HepG2 (cell line): ENCODE data around the gene IL17F. TPM values are rescaled to one million over a fixed set of nuclear protein-coding genes. Genes with fewer than 3 reads are reported as not detected.
A peak's percentile ranks its signal among the peaks of the same experiment; 100 is the strongest.

Experiments
- DR1 ChIP-seq: sonication (generic); formaldehyde crosslinking; IDR thresholded peaks from 2 replicates; pipeline ENCODE4 v1.8.0; 2021; ENCODE audit warnings: mild to moderate bottlenecking, missing genetic modification reagents, inconsistent platforms
- FOSL2 ChIP-seq: sonication (generic); formaldehyde crosslinking; IDR thresholded peaks from 2 replicates; pipeline ENCODE4 v1.4.0; 2020; ENCODE audit warnings: missing genetic modification reagents
- FOXK1 ChIP-seq: sonication (generic); formaldehyde crosslinking; IDR thresholded peaks from 2 replicates; pipeline ENCODE4 v1.4.0; 2020; ENCODE audit warnings: low read depth, missing genetic modification reagents, borderline replicate concordance
- KAT8 ChIP-seq: IDR thresholded peaks from 2 replicates; pipeline ENCODE4 v1.6.1; 2016; ENCODE audit warnings: missing genetic modification reagents, missing compliant biosample characterization
- TBL1XR1 ChIP-seq: fragments of 150-350 bp; IDR thresholded peaks from 2 replicates; pipeline ENCODE4 v1.6.1; 2014; ENCODE audit warnings: borderline replicate concordance, low read length; ENCODE audit not compliant: partially characterized antibody
- ZBTB21 ChIP-seq: sonication (generic); formaldehyde crosslinking; IDR thresholded peaks from 2 replicates; pipeline ENCODE4 v1.4.0; 2020; ENCODE audit warnings: missing genetic modification reagents
- ZNF567 ChIP-seq: sonication (generic); formaldehyde crosslinking; IDR thresholded peaks from 2 replicates; pipeline ENCODE4 v1.8.1; 2023; ENCODE audit warnings: mild to moderate bottlenecking, missing genetic modification reagents, borderline replicate concordance
- ZNF615 ChIP-seq: sonication (generic); formaldehyde crosslinking; IDR thresholded peaks from 2 replicates; pipeline ENCODE4 v1.5.0; 2020; ENCODE audit warnings: mild to moderate bottlenecking, missing genetic modification reagents, borderline replicate concordance
- ZNF775 ChIP-seq: sonication (generic); formaldehyde crosslinking; IDR thresholded peaks from 2 replicates; pipeline ENCODE4 v1.4.0; 2020; ENCODE audit warnings: missing genetic modification reagents, mild to moderate bottlenecking, moderate library complexity, borderline replicate concordance
- polyA plus RNA-seq, 8 experiments: library from polyadenylated mRNA; depleted of rRNA in 3 of 8; stranded (reverse) in 7 of 8; unstranded in 1 of 8; fragments of >200 nt; fragmentation: Illumina TruSeq in 4 of 8; extraction: Trizol in 4 of 8; gene quantifications; 2 replicates each; pipeline versions ENCODE4 v1.2.1 to v1.2.3, GENCODE V29; 2011 to 2016; ENCODE audit warnings: low read depth in 4 of 8, missing spikeins in 1 of 8, mixed read lengths in 1 of 8; ENCODE audit not compliant: insufficient read depth in 1 of 8
- total RNA-seq, 5 experiments: library from RNA; depleted of rRNA; stranded (reverse); fragments of >200 nt; fragmentation: Illumina TruSeq; extraction: Trizol; gene quantifications; 2 replicates each; pipeline ENCODE4 v1.2.3, GENCODE V29; 2016; ENCODE audit warnings: low read depth in 1 of 5
- TF ChIP-seq, protein P1 (sequence below): sonication (generic); formaldehyde crosslinking; IDR thresholded peaks from 2 replicates; pipeline ENCODE4 v1.4.0; 2020; ENCODE audit warnings: mild to moderate bottlenecking, missing genetic modification reagents, borderline replicate concordance
- TF ChIP-seq, protein P2 (sequence below): sonication (generic); formaldehyde crosslinking; IDR thresholded peaks from 2 replicates; pipeline ENCODE4 v1.4.0; 2020; ENCODE audit warnings: missing genetic modification reagents
- TF ChIP-seq, protein P3 (sequence below): sonication (generic); formaldehyde crosslinking; IDR thresholded peaks from 2 replicates; pipeline ENCODE4 v1.4.0; 2020; ENCODE audit warnings: mild to moderate bottlenecking, missing genetic modification reagents
- TF ChIP-seq, protein P4 (sequence below): sonication (generic); formaldehyde crosslinking; IDR thresholded peaks from 2 replicates; pipeline ENCODE4 v1.5.1; 2020; ENCODE audit warnings: mild to moderate bottlenecking, missing genetic modification reagents, moderate library complexity
- TF ChIP-seq, protein P5 (sequence below): IDR thresholded peaks from 2 replicates; pipeline ENCODE4 v1.6.1; 2016; ENCODE audit warnings: missing compliant biosample characterization, missing genetic modification reagents, borderline replicate concordance

Gene IL17F
- total and polyA plus RNA-seq, 2 of the 13 experiments (the other 11 are each of a cell fraction or from before 2014, with no cell fraction given), result not detected

DNA sequence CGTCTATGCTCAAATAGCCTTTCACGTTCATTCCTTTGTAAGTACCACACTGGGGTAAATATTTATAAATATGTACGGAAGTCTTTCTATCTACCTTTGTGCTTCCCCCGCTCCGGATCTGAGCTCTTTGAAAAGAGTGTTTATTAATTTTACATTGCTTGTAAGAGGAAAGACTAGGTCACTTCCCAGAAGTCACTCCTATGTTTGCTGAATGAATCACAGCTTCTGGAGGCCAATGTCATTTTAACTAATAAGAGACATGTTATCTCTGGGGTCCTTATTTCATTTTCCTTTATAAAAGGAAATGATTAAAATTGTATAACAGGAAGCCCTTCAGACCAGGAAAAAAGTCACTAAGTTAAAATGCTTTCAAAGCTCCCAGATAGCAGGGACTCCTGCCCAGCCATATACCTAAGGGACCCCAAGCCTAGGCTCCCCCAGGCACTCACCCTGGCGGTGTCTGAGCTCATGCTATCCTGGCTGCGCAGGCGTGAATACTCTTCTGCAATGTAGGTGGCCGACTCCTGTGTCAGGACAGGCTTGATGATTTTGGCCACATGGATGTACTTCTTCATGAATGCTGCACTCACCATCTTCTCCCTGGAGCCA lies 27.7 kb upstream of the IL17F start (continued):
- TF ChIP-seq, protein P1, sequence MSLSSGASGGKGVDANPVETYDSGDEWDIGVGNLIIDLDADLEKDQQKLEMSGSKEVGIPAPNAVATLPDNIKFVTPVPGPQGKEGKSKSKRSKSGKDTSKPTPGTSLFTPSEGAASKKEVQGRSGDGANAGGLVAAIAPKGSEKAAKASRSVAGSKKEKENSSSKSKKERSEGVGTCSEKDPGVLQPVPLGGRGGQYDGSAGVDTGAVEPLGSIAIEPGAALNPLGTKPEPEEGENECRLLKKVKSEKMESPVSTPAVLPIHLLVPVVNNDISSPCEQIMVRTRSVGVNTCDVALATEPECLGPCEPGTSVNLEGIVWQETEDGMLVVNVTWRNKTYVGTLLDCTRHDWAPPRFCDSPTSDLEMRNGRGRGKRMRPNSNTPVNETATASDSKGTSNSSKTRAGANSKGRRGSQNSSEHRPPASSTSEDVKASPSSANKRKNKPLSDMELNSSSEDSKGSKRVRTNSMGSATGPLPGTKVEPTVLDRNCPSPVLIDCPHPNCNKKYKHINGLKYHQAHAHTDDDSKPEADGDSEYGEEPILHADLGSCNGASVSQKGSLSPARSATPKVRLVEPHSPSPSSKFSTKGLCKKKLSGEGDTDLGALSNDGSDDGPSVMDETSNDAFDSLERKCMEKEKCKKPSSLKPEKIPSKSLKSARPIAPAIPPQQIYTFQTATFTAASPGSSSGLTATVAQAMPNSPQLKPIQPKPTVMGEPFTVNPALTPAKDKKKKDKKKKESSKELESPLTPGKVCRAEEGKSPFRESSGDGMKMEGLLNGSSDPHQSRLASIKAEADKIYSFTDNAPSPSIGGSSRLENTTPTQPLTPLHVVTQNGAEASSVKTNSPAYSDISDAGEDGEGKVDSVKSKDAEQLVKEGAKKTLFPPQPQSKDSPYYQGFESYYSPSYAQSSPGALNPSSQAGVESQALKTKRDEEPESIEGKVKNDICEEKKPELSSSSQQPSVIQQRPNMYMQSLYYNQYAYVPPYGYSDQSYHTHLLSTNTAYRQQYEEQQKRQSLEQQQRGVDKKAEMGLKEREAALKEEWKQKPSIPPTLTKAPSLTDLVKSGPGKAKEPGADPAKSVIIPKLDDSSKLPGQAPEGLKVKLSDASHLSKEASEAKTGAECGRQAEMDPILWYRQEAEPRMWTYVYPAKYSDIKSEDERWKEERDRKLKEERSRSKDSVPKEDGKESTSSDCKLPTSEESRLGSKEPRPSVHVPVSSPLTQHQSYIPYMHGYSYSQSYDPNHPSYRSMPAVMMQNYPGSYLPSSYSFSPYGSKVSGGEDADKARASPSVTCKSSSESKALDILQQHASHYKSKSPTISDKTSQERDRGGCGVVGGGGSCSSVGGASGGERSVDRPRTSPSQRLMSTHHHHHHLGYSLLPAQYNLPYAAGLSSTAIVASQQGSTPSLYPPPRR, result no peak
- TF ChIP-seq FOXK1 (CRISPR knock-in tag), result no peak
- TF ChIP-seq ZNF775, result no peak
- no peak for TF ChIP-seq ZNF567 (CRISPR knock-in tag)
- TF ChIP-seq, protein P2, sequence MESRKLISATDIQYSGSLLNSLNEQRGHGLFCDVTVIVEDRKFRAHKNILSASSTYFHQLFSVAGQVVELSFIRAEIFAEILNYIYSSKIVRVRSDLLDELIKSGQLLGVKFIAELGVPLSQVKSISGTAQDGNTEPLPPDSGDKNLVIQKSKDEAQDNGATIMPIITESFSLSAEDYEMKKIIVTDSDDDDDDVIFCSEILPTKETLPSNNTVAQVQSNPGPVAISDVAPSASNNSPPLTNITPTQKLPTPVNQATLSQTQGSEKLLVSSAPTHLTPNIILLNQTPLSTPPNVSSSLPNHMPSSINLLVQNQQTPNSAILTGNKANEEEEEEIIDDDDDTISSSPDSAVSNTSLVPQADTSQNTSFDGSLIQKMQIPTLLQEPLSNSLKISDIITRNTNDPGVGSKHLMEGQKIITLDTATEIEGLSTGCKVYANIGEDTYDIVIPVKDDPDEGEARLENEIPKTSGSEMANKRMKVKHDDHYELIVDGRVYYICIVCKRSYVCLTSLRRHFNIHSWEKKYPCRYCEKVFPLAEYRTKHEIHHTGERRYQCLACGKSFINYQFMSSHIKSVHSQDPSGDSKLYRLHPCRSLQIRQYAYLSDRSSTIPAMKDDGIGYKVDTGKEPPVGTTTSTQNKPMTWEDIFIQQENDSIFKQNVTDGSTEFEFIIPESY (CRISPR knock-in tag), result 0 out of 2 replicates have a peak, but pooled peaks have one; percentile 9
- TF ChIP-seq TBL1XR1, result no peak
- TF ChIP-seq, protein P3, sequence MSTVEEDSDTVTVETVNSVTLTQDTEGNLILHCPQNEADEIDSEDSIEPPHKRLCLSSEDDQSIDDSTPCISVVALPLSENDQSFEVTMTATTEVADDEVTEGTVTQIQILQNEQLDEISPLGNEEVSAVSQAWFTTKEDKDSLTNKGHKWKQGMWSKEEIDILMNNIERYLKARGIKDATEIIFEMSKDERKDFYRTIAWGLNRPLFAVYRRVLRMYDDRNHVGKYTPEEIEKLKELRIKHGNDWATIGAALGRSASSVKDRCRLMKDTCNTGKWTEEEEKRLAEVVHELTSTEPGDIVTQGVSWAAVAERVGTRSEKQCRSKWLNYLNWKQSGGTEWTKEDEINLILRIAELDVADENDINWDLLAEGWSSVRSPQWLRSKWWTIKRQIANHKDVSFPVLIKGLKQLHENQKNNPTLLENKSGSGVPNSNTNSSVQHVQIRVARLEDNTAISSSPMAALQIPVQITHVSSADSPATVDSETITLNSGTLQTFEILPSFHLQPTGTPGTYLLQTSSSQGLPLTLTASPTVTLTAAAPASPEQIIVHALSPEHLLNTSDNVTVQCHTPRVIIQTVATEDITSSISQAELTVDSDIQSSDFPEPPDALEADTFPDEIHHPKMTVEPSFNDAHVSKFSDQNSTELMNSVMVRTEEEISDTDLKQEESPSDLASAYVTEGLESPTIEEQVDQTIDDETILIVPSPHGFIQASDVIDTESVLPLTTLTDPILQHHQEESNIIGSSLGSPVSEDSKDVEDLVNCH (CRISPR knock-in tag), result no peak
- no peak for TF ChIP-seq ZBTB21 (CRISPR knock-in tag)
- peak; percentile 36; the same call in 1 of the 2 replicates for TF ChIP-seq KAT8 (CRISPR knock-in tag)
- TF ChIP-seq, protein P4, sequence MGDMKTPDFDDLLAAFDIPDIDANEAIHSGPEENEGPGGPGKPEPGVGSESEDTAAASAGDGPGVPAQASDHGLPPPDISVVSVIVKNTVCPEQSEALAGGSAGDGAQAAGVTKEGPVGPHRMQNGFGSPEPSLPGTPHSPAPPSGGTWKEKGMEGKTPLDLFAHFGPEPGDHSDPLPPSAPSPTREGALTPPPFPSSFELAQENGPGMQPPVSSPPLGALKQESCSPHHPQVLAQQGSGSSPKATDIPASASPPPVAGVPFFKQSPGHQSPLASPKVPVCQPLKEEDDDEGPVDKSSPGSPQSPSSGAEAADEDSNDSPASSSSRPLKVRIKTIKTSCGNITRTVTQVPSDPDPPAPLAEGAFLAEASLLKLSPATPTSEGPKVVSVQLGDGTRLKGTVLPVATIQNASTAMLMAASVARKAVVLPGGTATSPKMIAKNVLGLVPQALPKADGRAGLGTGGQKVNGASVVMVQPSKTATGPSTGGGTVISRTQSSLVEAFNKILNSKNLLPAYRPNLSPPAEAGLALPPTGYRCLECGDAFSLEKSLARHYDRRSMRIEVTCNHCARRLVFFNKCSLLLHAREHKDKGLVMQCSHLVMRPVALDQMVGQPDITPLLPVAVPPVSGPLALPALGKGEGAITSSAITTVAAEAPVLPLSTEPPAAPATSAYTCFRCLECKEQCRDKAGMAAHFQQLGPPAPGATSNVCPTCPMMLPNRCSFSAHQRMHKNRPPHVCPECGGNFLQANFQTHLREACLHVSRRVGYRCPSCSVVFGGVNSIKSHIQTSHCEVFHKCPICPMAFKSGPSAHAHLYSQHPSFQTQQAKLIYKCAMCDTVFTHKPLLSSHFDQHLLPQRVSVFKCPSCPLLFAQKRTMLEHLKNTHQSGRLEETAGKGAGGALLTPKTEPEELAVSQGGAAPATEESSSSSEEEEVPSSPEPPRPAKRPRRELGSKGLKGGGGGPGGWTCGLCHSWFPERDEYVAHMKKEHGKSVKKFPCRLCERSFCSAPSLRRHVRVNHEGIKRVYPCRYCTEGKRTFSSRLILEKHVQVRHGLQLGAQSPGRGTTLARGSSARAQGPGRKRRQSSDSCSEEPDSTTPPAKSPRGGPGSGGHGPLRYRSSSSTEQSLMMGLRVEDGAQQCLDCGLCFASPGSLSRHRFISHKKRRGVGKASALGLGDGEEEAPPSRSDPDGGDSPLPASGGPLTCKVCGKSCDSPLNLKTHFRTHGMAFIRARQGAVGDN (CRISPR knock-in tag), result no peak
- TF ChIP-seq, protein P5, sequence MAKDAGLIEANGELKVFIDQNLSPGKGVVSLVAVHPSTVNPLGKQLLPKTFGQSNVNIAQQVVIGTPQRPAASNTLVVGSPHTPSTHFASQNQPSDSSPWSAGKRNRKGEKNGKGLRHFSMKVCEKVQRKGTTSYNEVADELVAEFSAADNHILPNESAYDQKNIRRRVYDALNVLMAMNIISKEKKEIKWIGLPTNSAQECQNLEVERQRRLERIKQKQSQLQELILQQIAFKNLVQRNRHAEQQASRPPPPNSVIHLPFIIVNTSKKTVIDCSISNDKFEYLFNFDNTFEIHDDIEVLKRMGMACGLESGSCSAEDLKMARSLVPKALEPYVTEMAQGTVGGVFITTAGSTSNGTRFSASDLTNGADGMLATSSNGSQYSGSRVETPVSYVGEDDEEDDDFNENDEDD, result no peak
- TF ChIP-seq DR1 (CRISPR knock-in tag), result no peak
- no peak for TF ChIP-seq ZNF615 (CRISPR knock-in tag)
- TF ChIP-seq FOSL2 (CRISPR knock-in tag), result peak; percentile 71
